Measurements from ENCODE around the gene RFX4.
A peak's percentile ranks its signal among the peaks of the same experiment; 100 is the strongest.
"Not testable (repeated sequence)": the region's sequence is repeated elsewhere in the genome, so short reads cannot be mapped to it uniquely, and the experiment has no call there.

RFX4 gene

DNA sequence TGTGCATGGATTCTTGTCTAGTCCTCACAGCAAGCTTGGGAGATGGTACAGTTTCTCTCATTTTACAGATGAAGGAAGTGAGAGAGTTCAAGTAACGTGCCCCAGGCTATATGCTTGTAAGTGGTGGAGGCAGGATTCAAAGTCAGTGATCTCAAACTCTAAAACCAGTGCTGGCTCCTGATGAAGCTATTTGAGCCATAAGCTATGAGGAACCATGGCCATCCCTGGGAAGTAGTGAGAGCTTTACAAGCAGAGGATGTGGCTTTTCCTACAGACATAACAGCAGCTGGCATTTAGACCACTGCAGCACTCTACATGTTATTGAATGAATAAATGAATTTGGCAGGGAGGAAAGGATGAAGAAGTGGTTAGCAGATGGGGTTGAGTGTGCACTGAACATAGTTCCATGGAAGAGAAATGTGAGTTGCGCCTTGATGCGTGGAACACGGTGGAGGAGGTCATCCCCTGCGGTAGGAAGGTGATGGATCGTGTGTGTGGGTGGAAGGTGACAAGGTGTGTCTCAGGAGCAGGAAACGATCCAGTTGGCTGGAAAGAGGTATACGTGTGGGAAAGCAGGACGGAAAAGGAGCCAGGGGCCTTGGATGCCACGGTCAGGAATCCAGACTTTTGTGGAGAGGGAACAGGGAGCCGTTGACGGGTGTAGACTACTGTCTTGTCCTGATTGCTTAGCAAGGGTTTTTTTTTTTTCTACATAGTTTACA, 65.2 kb downstream of the RFX4 start:
- DNase-seq = no peak

- DNase-seq = no peak
These were observed 65.9 kb downstream of the RFX4 start for GRCh38 chr12:106648736-106649135.

GRCh38 chr12:106651552-106651951, 68.7 kb downstream of the RFX4 start:
- no peak for DNase-seq

GRCh38 chr12:106652510-106653015, 69.8 kb downstream of the RFX4 start:
- no peak for DNase-seq

GRCh38 chr12:106655577-106655976, 72.8 kb downstream of the RFX4 start:
- DNase-seq = no peak

- DNase-seq = no peak
These were observed 74.7 kb downstream of the RFX4 start for GRCh38 chr12:106657488-106657887.

DNA sequence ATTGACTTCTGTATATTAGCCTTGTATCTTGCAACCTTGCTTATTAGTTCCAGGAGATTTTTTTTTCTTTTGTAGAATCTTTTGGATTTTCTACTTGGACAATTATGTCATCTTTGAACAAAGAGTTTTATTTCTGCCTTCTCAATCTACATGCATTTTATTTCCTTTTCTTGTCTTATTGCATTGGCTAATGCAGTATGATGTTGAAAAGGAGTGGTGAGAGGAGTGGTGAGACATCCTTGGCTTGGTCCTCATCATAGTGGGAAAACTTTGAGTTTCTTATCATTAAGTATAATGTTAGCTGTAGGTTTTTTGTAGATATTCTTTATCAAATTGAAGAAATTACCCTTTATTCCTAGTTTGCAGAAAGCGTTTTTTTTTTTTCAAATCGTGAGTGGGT, 80.6 kb downstream of the RFX4 start:
- no peak for DNase-seq

DNA sequence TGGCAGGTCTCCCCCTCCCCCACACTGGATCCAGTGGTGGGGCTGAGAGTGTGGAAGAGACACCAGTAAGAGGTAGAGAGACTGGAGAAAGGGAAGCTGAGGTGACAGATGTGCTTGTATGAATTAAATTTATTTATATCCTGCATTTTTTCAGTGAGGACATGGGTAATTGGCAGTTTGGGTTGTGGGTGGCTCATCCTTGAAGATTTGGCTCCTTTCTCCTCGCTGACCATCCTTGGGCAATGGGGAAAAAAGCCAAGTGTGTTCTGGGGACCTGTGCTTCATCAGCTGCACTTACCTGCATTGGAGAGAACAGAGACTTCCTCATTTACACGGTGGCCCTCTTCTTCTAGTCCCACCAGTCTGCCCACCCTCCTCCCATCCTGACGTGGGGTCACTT, 86.4 kb downstream of the RFX4 start:
- no peak for DNase-seq

DNA sequence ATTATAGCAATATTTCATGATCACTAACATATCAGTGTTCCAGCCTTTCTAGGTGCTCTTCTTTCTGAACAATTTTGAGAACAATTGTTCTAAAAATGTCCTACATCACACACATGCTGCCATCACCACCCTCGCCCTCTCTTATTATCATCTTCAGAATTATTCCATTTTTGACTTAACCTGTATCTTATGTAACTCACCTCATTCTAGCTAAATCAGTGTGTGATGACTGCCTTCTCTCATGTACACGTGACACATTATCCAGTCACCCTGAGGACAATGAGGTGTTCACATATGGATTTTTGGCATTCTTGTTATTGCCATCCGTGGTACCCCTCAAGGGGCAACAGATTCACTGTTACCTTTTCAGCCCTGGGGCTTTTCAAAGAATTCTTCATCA, 87.3 kb downstream of the RFX4 start:
- no peak for DNase-seq

DNA sequence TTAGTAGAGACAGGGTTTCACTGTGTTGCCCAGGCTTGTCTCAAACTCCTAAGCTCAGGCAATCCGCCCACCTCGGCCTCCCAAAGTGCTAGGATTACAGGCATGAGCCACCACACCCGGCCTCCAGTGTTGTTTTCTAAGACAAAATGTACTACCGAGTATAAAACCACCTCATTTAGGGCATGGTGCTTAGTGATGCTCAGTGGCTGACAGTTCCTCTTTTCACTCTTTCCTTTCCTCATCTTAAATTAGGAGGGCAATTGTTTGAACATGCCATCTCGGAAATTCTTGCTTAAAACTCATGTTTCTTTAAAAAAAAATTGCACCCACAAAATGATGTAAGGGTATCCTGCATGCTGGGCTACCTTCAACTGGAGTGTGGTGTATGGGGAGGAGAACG, 89.0 kb downstream of the RFX4 start:
- DNase-seq = no peak

- no peak for DNase-seq
These were observed 89.7 kb downstream of the RFX4 start for GRCh38 chr12:106672314-106673025.

GRCh38 chr12:106673141-106673540, 90.3 kb downstream of the RFX4 start:
- DNase-seq = no peak

DNA sequence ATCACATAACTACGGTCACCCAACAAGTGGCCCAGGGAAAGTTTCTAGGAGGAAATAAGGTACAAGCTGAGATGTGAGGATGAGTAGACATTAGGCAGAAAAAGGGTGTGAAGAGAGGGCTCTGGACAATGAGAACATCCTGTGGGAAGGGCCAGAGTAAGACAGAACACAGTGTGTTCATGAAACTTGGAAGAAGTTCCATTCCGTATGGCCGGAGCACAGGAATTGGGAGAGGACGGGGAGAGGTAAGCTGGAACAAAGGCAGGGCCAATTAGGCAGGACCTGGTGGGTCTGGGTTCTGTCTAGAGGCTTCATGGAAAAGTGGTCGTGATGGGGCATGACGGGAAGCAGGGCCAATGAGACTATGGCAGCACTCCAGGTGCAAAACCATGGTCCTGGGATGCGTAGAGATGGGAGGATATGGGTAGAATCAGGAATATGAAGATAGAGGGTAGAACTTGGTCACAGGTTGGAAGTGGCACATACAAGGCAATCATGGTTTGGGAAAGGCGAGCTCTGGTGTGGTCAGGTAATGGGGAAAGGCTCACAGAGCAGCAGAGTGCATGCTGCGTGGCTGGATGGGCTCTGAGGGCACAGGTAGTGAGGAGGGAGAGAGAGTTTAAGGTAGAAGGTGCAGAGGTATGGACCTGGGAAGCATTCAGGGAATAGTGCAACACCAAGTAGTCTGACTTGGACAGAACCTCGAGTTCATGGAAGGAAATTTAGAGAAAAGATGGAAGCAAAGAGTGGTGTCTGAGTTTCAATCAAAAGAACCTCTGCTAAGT, 93.0 kb downstream of the RFX4 start:
- no peak for DNase-seq

DNA sequence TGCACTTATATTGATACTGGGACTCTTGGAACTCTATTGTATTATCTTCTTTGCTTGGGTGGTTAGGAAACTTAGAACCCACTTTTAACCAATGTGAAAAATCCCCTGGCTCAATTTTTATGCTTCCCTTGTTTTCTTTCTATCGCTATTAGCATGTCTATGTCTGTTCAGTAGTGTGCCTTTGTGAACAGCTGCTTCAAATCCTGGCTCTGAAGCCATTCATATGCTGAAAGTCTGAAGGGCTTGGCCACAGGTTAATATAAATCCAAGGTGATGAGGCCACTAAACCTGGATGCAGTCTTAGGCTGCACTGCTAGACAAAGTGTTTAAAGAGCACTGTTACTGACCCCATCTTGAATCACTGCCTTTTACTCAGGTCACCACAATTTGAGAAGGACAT, 96.8 kb downstream of the RFX4 start:
- DNase-seq = no peak

DNA sequence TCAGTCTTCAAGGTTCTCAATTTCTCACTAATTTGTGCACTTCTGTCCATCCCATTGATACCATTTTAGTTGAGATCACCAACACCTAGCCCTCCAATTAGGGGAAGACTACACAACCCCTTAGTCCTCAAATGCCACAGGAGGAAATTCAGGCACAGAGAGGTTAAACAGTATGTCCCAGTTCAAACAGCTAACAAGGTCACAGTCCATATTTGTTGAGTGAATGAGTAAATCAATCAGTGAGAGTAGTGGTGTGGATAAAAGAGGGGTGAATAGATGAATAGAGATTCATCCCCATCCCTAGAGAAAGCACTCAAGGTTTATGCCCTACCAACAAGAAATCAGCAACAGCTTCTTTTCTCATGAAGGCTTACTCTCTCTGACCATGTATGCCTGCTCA, 97.5 kb downstream of the RFX4 start:
- no peak for DNase-seq

- no peak for DNase-seq
These were observed 98.4 kb downstream of the RFX4 start for GRCh38 chr12:106681210-106681609.

GRCh38 chr12:106682594-106683234, 99.9 kb downstream of the RFX4 start:
- DNase-seq = peak; percentile 14

- no peak for DNase-seq
These were observed 101.7 kb downstream of the RFX4 start for GRCh38 chr12:106684497-106684896.

GRCh38 chr12:106685381-106685780, 102.6 kb downstream of the RFX4 start:
- no peak for DNase-seq

DNA sequence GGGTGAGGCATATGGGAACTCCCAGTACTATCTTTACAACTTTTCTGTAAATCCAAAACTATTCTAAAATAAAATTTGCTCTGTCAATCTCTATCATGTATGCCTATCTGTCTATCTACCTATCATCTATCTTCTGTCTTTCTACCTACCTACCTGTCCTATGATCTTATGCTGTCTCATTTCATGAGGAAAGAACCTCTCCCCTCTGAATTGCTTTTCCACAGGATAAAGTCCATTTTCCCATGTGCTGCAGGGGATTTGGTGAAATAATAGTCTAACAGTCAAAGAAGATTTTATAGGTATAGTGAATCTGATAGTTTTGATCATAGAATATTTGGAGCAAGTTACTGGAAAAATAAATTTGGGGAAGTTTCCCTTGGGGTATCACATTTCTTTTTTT, 104.9 kb downstream of the RFX4 start:
- DNase-seq = no peak

GRCh38 chr12:106690569-106691305, 107.9 kb downstream of the RFX4 start:
- no peak for DNase-seq

- not testable (repeated sequence) for DNase-seq
These were observed 109.2 kb downstream of the RFX4 start for GRCh38 chr12:106692033-106692432.
